Sigmoid colon (tissue), 4 donors: ENCODE measurements around the gene EPN3.

ENCODE experiments used
- EP300 ChIP-seq, 4 donors: sonication (generic); formaldehyde crosslinking; IDR thresholded peaks; one replicate each; pipeline ENCODE4 v1.6.1; 2017; ENCODE audit warnings: antibody characterized with exemption in 4 of 4
- POLR2A ChIP-seq, 2 donors: fragments of 450-650 bp; IDR thresholded peaks; one replicate each; pipeline ENCODE4 v1.6.1; 2016; ENCODE audit warnings: antibody characterized with exemption in 2 of 2, mild to moderate bottlenecking in 2 of 2, moderate library complexity in 2 of 2
- POLR2AphosphoS5 ChIP-seq, 4 donors: sonication (generic); formaldehyde crosslinking; IDR thresholded peaks; one replicate each; pipeline ENCODE4 v1.6.1; 2017; ENCODE audit warnings: antibody characterized with exemption in 4 of 4
- TF ChIP-seq, protein P1 (sequence below), 4 experiments: fragments of 450-650 bp in 3 of 4; fragments of 200-600 bp in 1 of 4; IDR thresholded peaks; one replicate each; pipeline ENCODE4 v1.5.1; 2016 to 2019; ENCODE audit warnings: antibody characterized with exemption in 4 of 4, mild to moderate bottlenecking in 3 of 4, moderate library complexity in 2 of 4

DNA sequence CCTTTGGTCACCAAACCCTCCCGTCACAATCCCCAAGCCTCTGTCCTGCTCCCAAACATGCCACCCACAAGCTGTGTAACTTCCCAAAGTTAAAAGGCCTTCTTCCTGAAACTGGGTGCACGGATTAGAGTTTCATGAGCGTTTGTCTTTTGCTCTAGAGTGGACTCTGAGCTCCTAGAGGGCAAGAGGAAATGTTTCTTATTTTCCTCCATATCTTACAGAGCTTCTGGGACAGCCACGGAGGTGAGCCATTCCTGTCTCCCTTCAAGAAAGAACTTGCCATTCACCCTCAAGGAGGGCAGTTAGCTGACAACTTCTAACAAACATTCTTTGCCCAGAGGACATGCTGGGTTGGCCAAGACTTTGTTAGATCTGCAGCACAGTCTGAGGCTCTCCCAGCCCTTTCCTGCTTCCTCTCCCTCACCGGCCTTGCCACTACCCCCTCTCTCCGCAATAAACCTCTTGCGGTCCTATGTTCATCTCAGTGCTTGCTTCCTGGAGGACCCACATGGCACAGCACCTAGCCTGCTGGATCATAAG lies 26.9 kb upstream of the EPN3 start:
- TF ChIP-seq POLR2A (IDR thresholded peaks at IDR 0.05) (no peak), EP300 (IDR thresholded peaks at IDR 0.05) (no peak), POLR2AphosphoS5 (IDR thresholded peaks at IDR 0.05) (no peak)
- TF ChIP-seq, protein P1, sequence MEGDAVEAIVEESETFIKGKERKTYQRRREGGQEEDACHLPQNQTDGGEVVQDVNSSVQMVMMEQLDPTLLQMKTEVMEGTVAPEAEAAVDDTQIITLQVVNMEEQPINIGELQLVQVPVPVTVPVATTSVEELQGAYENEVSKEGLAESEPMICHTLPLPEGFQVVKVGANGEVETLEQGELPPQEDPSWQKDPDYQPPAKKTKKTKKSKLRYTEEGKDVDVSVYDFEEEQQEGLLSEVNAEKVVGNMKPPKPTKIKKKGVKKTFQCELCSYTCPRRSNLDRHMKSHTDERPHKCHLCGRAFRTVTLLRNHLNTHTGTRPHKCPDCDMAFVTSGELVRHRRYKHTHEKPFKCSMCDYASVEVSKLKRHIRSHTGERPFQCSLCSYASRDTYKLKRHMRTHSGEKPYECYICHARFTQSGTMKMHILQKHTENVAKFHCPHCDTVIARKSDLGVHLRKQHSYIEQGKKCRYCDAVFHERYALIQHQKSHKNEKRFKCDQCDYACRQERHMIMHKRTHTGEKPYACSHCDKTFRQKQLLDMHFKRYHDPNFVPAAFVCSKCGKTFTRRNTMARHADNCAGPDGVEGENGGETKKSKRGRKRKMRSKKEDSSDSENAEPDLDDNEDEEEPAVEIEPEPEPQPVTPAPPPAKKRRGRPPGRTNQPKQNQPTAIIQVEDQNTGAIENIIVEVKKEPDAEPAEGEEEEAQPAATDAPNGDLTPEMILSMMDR (IDR thresholded peaks at IDR 0.05): no peak
